Bronchial epithelial cell (primary cell): ENCODE results near the gene GEMIN7. TPM values are rescaled to one million over a fixed set of nuclear protein-coding genes. Genes with fewer than 3 reads are reported as not detected.

Source experiments
- DNase-seq: peaks from one replicate; pipeline ENCODE4 v3.0.0-alpha.2; 2010; ENCODE audit warnings: low read depth
- FAIRE-seq: peaks from 2 replicates; lab custom pipeline; 2011; peaks lifted over from hg19 to GRCh38; lab: Jason Lieb, UNC
- H3K27me3 ChIP-seq: 2 replicates; pipeline ENCODE4 v1.5.1; 2011; ENCODE audit warnings: low read length; ENCODE audit not compliant: control insufficient read depth, insufficient read depth
- H3K36me3 ChIP-seq: 2 replicates; pipeline ENCODE4 v1.5.1; 2011; ENCODE audit warnings: low read length; ENCODE audit not compliant: control insufficient read depth, insufficient read depth
- H3K4me3 ChIP-seq: 2 replicates; pipeline ENCODE4 v1.5.1; 2011; ENCODE audit warnings: mild to moderate bottlenecking, low read depth, low read length, control low read depth
- CTCF ChIP-seq: IDR thresholded peaks from 2 replicates; pipeline ENCODE4 v1.5.1; 2011; ENCODE audit warnings: mild to moderate bottlenecking, moderate library complexity, low read length, control low read depth, inconsistent platforms; ENCODE audit not compliant: insufficient read depth, severe bottlenecking
- total RNA-seq: library from RNA; depleted of rRNA; stranded (reverse); fragments of >200 nt; gene quantifications from 2 replicates; pipeline ENCODE4 v1.2.1, GENCODE V29; 2014

GEMIN7 gene
- total RNA-seq, 1 donor from 2014 or later = 23.2 TPM

- DNase-seq (no peak), FAIRE-seq (no peak)
- TF ChIP-seq CTCF = no peak
- no peaks in the 10 kb centered on the region for H3K27me3 ChIP-seq
- peaks cover 6% of the 10 kb centered on the region for H3K36me3 ChIP-seq
- H3K4me3 ChIP-seq = no peak overlapping the region
Observed at GRCh38 chr19:45139286-45140143, 60.5 kb downstream of the GEMIN7 start.

DNA sequence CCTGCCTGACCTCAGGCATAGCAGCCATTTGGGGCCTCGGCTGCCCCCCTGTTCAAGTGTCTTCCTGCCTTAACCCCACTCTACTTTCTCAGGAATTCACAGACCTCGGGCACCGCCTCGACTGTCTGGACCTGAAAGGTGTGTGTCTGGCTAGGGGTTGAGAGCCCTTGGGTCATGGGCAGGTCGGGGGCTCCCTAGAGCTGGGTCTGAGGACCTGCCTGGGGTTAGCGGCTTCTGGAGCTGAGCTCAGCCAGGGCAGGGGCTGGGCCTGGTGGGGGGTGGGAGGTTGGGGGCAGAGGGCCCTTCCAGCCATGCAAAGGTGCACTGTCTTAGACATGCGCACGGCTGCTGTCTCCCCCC is 61.1 kb downstream of the GEMIN7 start:
- Histone ChIP-seq H3K36me3 (peaks cover 6% of the 10 kb centered on the region), H3K27me3 (no peaks in the 10 kb centered on the region), H3K4me3 (no peak overlapping the region)
- DNase-seq (no peak), FAIRE-seq (no peak)
- no peak for TF ChIP-seq CTCF

DNA sequence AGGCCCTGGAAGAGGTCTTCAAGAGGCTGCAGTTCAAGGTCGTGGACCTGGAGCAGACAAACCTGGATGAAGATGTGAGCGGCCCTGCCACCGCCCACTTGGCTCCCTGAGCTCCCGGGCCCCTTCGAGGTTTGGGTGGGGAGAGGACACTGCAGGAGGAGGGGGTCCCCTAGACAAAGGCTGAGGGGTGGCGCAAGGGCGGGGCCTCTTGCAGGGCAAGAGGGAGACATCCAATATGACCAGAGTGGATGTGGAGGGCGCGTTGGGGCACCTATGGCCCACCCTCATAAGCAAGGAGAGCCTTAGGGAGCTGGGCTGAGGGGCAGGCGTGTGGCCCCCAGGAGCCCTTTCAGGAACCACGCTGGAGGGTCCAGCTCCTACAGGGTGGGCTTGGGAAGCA is 61.5 kb downstream of the GEMIN7 start:
- no peak for TF ChIP-seq CTCF
- H3K27me3 ChIP-seq = no peaks in the 10 kb centered on the region
- no peak for FAIRE-seq

More for the DNA sequence above, 61.5 kb downstream of the GEMIN7 start:
- H3K4me3 ChIP-seq = no peak overlapping the region
- DNase-seq = no peak
- H3K36me3 ChIP-seq = peaks cover 6% of the 10 kb centered on the region

Other genes starting within 250 kb of the GEMIN7 start
- 30.3 and 66.6 TPM in 2 replicates for gene NECTIN2, start 233.0 kb upstream of the GEMIN7 start, total RNA-seq
- gene TOMM40, start 188.0 kb upstream of the GEMIN7 start, total RNA-seq = 47.6 and 82.9 TPM in 2 replicates
- gene APOE, start 173.5 kb upstream of the GEMIN7 start, total RNA-seq = 14.0 and 19.2 TPM in 2 replicates
- 0.26 and 0.79 TPM in 2 replicates for gene APOC1, start 164.7 kb upstream of the GEMIN7 start, total RNA-seq
- gene APOC4, start 137.0 kb upstream of the GEMIN7 start, total RNA-seq = not detected in 2 replicates
- not detected in 2 replicates for gene APOC2, start 133.2 kb upstream of the GEMIN7 start, total RNA-seq
- gene CLPTM1, start 123.9 kb upstream of the GEMIN7 start, total RNA-seq = 17.9 and 24.2 TPM in 2 replicates
- 2.1 and 3.7 TPM in 2 replicates for gene RELB, start 77.8 kb upstream of the GEMIN7 start, total RNA-seq
- 12.5 and 19.2 TPM in 2 replicates for gene CLASRP, start 40.2 kb upstream of the GEMIN7 start, total RNA-seq
- gene ZNF296, start 2.8 kb upstream of the GEMIN7 start, total RNA-seq = under 0.01 and 0.51 TPM in 2 replicates
- 19.2 and 19.5 TPM in 2 replicates for gene PPP1R37, start 13.9 kb downstream of the GEMIN7 start, total RNA-seq
- 0.53 and 1.0 TPM in 2 replicates for gene NKPD1, start 81.7 kb downstream of the GEMIN7 start, total RNA-seq
- 11.4 and 24.5 TPM in 2 replicates for gene TRAPPC6A, start 99.0 kb downstream of the GEMIN7 start, total RNA-seq
- gene BLOC1S3, start 99.5 kb downstream of the GEMIN7 start, total RNA-seq = 5.3 and 5.5 TPM in 2 replicates
- not detected in 2 replicates for gene EXOC3L2, start 166.1 kb downstream of the GEMIN7 start, total RNA-seq
- 10.8 and 14.8 TPM in 2 replicates for gene MARK4, start 172.0 kb downstream of the GEMIN7 start, total RNA-seq
- gene CKM, start 243.6 kb downstream of the GEMIN7 start, total RNA-seq = under 0.01 TPM in 1 of 2 replicates, not detected in the other